Panc1 (cell line): ENCODE data around the gene OR10D3. TPM values are rescaled to one million over a fixed set of nuclear protein-coding genes. Genes with fewer than 3 reads are reported as not detected.

ENCODE experiments used
- ATAC-seq: fragments of 200-7000 bp; cut with Tn5 transposase; 2 replicates; pipeline ENCODE4 v1.9.1; 2020; ENCODE audit warnings: mild to moderate bottlenecking, moderate library complexity
- BruUV-seq: library from RNA; stranded (reverse); fragments of 400-500 nt; replicated peaks from 2 replicates; lab custom pipeline; 2021; lab: Mats Ljungman, UMichigan
- CTCF ChIA-PET: fragments of 300-600 bp; sonication (Branson Sonifier 250); formaldehyde crosslinking; loops from one replicate; lab custom pipeline; 2022; ENCODE audit warnings: antibody characterized with exemption; lab: Charles Lee
- POLR2A ChIA-PET: fragments of 300-600 bp; sonication (Branson Sonifier 250); formaldehyde crosslinking; loops from one replicate; lab custom pipeline; 2022; ENCODE audit warnings: antibody characterized with exemption; lab: Charles Lee
- DNase-seq: peaks from one replicate; pipeline ENCODE4 v3.0.0-alpha.2; 2010; ENCODE audit warnings: low read depth, low spot score
- H3K27ac ChIP-seq: 2 replicates; pipeline ENCODE4 v1.5.1; 2011; ENCODE audit warnings: mild to moderate bottlenecking, low read length, inconsistent platforms
- H3K27me3 ChIP-seq: fragments of 200-500 bp; sonication (Bioruptor generic); 2 replicates; pipeline ENCODE4 v1.6.0; 2014; ENCODE audit warnings: low read length, inconsistent platforms; ENCODE audit not compliant: control insufficient read depth, insufficient read depth
- H3K36me3 ChIP-seq: fragments of 200-500 bp; sonication (Bioruptor generic); 2 replicates; pipeline ENCODE4 v1.5.1; 2014; ENCODE audit warnings: inconsistent platforms, mild to moderate bottlenecking, low read length, moderate library complexity; ENCODE audit not compliant: control insufficient read depth, insufficient read depth
- H3K4me1 ChIP-seq: 2 replicates; pipeline ENCODE4 v1.5.1; 2011; ENCODE audit warnings: inconsistent platforms, mild to moderate bottlenecking, low read length, moderate library complexity; ENCODE audit not compliant: control insufficient read depth, insufficient read depth
- H3K4me3 ChIP-seq, 2 experiments: 2 replicates each; pipeline ENCODE4 v1.5.1; 2011 to 2012; ENCODE audit warnings: low read depth in 2 of 2, low read length in 2 of 2, mild to moderate bottlenecking in 2 of 2, inconsistent platforms in 1 of 2, moderate library complexity in 1 of 2
- H3K9me3 ChIP-seq: fragments of 200-500 bp; sonication (Bioruptor generic); 2 replicates; pipeline ENCODE4 v1.5.1; 2014; ENCODE audit warnings: low read depth, mild to moderate bottlenecking, inconsistent platforms, low read length, moderate library complexity; ENCODE audit not compliant: control insufficient read depth, insufficient read depth
- CTCF ChIP-seq: fragments of 450-650 bp; IDR thresholded peaks from 2 replicates; pipeline ENCODE4 v1.5.1; 2017; ENCODE audit warnings: mild to moderate bottlenecking
- POLR2AphosphoS5 ChIP-seq: IDR thresholded peaks from 2 replicates; pipeline ENCODE4 v1.6.1; 2012; ENCODE audit warnings: mild to moderate bottlenecking, low read depth, low read length, moderate library complexity
- REST ChIP-seq, 2 experiments: IDR thresholded peaks; 2 replicates each; pipeline ENCODE4 v1.6.1; 2011 to 2012; ENCODE audit warnings: low read depth in 2 of 2, control low read depth in 1 of 2, low read length in 1 of 2, mild to moderate bottlenecking in 1 of 2, moderate library complexity in 1 of 2; ENCODE audit not compliant: insufficient read depth in 1 of 2
- SIN3A ChIP-seq: IDR thresholded peaks from 2 replicates; pipeline ENCODE4 v1.6.1; 2012; ENCODE audit warnings: low read depth, mild to moderate bottlenecking, low read length, moderate library complexity, borderline replicate concordance; ENCODE audit not compliant: insufficient read depth
- TCF7L2 ChIP-seq: IDR thresholded peaks from 2 replicates; pipeline ENCODE4 v1.6.1; 2011; ENCODE audit warnings: mild to moderate bottlenecking, low read depth, low read length, inconsistent platforms
- in situ Hi-C: cut with HindIII; loops from 2 replicates; pipeline ENCODE4 v1.10.0; 2016; ENCODE audit warnings: low sequenced_read_pairs, low pct_unique_long_range_greater_than_20kb
- intact Hi-C: fragments of 100-400 bp; cut with micrococcal nuclease; formaldehyde crosslinking; loops from one replicate; pipeline ENCODE4 v1.10.0; 2022; ENCODE audit not compliant: unreplicated experiment
- total RNA-seq: library from RNA; stranded (reverse); gene quantifications from one replicate; pipeline ENCODE4 v1.2.1, GENCODE V29; 2021; ENCODE audit not compliant: unreplicated experiment

Gene OR10D3
- total RNA-seq, 1 experiment from 2014 or later, result not detected

- H3K4me1 ChIP-seq, result no peaks in the 10 kb centered on the region
- DNase-seq (no peak), ATAC-seq (no peak)
- H3K9me3 ChIP-seq, result no peaks in the 10 kb centered on the region
- intact Hi-C loops (no loop called here), in situ Hi-C loops (no loop called here)
- H3K27ac ChIP-seq, result no peak overlapping the region
- H3K36me3 ChIP-seq, result no peaks in the 10 kb centered on the region
- no TSS peak for BruUV-seq
- POLR2A ChIA-PET, result no interaction called here
- CTCF ChIA-PET, result no interaction called here
- TF ChIP-seq TCF7L2 (no peak), POLR2AphosphoS5 (no peak), REST (IDR thresholded peaks at IDR 0.05; ENCODE audit: insufficient read depth in 1 of 2, low read depth in 2 of 2, low read length in 1 of 2) (no peak), SIN3A (no peak), CTCF (no peak)
- H3K4me3 ChIP-seq, result no peak overlapping the region
- H3K27me3 ChIP-seq, result no peaks in the 10 kb centered on the region
Observed at GRCh38 chr11:124199702-124200101, 16.6 kb downstream of the OR10D3 start.

- Histone ChIP-seq H3K4me1 (no peaks in the 10 kb centered on the region), H3K27me3 (no peaks in the 10 kb centered on the region), H3K27ac (no peak overlapping the region), H3K36me3 (no peaks in the 10 kb centered on the region), H3K9me3 (no peaks in the 10 kb centered on the region), H3K4me3 (no peak overlapping the region)
- ChIA-PET CTCF (no interaction called here), POLR2A (no interaction called here)
- BruUV-seq, result no TSS peak
- no peak for DNase-seq
- ATAC-seq, result no peak
- intact Hi-C loops, result no loop called here
- TF ChIP-seq SIN3A (no peak), POLR2AphosphoS5 (no peak), REST (IDR thresholded peaks at IDR 0.05; ENCODE audit: insufficient read depth in 1 of 2, low read depth in 2 of 2, low read length in 1 of 2) (no peak), CTCF (no peak), TCF7L2 (no peak)
- in situ Hi-C loops, result no loop called here
Observed at GRCh38 chr11:124200671-124201070, 17.5 kb downstream of the OR10D3 start.
